SJSA1 (cell line): ENCODE data around the gene AOC1. TPM values are rescaled to one million over a fixed set of nuclear protein-coding genes. Genes with fewer than 3 reads are reported as not detected.

Source experiments
- DNase-seq, 2 experiments: peaks; one replicate each; pipeline ENCODE4 v3.0.0-alpha.2; 2015 to 2020; ENCODE audit warnings: low spot score in 2 of 2, low read depth in 1 of 2
- H3K27ac ChIP-seq: fragments of 250-450 bp; sonication (Bioruptor Pico); 2 replicates; pipeline ENCODE4 v1.5.1; 2020; ENCODE audit warnings: mild to moderate bottlenecking, moderate library complexity
- H3K27me3 ChIP-seq: fragments of 250-450 bp; sonication (Bioruptor Pico); replicated peaks from 2 replicates; pipeline ENCODE4 v1.5.1; 2020; ENCODE audit warnings: mild to moderate bottlenecking, moderate library complexity
- H3K36me3 ChIP-seq: fragments of 250-450 bp; sonication (Bioruptor Pico); 2 replicates; pipeline ENCODE4 v1.5.1; 2020; ENCODE audit warnings: mild to moderate bottlenecking
- H3K4me1 ChIP-seq: fragments of 250-450 bp; sonication (Bioruptor Pico); replicated peaks from 2 replicates; pipeline ENCODE4 v1.6.1; 2021; ENCODE audit warnings: mild to moderate bottlenecking
- H3K4me3 ChIP-seq: fragments of 250-450 bp; sonication (Bioruptor Pico); 2 replicates; pipeline ENCODE4 v1.5.1; 2020; ENCODE audit warnings: mild to moderate bottlenecking
- H3K9me3 ChIP-seq: fragments of 250-450 bp; sonication (Bioruptor Pico); replicated peaks from 2 replicates; pipeline ENCODE4 v1.5.1; 2020; ENCODE audit warnings: mild to moderate bottlenecking
- total RNA-seq: library from RNA; depleted of rRNA; stranded (reverse); fragments of >200 nt; shearing (Covaris generic); gene quantifications from 2 replicates; pipeline ENCODE4 v1.2.3, GENCODE V29; 2014

AOC1 gene
- total RNA-seq, 1 experiment from 2014 or later = not detected

DNA sequence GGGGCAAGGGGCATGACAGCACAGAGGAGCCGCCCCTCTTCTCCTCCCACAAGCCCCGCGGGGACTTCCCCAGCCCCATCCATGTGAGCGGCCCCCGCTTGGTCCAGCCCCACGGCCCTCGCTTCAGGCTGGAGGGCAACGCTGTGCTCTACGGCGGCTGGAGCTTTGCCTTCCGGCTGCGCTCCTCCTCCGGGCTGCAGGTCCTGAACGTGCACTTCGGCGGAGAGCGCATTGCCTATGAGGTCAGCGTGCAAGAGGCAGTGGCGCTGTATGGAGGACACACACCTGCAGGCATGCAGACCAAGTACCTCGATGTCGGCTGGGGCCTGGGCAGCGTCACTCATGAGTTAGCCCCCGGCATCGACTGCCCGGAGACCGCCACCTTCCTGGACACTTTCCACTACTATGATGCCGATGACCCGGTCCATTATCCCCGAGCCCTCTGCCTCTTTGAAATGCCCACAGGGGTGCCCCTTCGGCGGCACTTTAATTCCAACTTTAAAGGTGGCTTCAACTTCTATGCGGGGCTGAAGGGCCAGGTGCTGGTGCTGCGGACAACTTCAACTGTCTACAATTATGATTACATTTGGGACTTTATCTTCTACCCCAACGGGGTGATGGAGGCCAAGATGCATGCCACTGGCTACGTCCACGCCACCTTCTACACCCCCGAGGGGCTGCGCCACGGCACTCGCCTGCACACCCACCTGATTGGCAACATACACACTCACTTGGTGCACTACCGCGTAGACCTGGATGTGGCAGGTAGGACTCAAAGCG, 5.1 kb downstream of the AOC1 start:
- Histone ChIP-seq H3K4me3 (no peak overlapping the region), H3K27ac (no peak overlapping the region), H3K4me1 (no peaks in the 10 kb centered on the region), H3K36me3 (no peaks in the 10 kb centered on the region), H3K9me3 (no peaks in the 10 kb centered on the region), H3K27me3 (peaks cover 11% of the 10 kb centered on the region)
- DNase-seq = peak in 1 of 2 experiments; percentile 40

DNA sequence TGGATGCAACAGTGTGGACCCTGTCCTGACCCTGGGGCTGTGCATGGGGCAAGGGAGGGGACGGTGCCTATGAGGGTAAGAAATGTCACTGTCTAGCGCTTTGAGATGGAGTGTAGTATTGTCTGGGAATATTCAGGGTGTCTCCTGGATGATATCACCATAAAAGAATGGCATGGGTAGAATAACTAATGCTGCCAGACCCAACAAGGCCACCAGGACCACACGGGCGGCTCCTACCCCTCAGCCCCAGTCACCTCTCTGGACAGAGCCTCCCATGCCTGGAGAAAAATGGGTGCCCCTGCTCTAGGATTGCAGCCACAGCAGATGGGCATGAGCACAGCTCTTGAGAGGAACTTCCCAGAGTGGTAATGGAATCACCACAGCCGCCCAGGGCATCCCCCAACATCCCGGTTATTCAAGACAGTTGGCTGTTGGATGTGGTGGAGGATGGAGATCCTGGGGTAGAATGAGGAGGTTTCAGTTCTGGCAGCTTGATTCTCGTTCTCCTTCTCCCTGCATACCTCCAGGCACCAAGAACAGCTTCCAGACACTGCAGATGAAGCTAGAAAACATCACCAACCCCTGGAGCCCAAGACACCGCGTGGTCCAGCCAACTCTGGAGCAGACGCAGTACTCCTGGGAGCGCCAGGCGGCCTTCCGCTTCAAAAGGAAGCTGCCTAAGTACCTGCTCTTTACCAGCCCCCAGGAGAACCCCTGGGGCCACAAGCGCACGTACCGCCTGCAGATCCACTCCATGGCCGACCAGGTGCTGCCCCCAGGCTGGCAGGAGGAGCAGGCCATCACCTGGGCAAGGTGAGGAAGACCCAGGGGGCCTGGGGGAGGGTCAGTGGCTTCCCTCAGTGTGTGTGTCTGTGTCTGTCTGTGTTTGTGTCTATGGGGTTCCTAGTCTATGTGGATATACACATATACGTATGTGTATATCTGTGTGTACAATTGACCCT, 6.2 kb downstream of the AOC1 start:
- no peaks in the 10 kb centered on the region for H3K9me3 ChIP-seq
- no peak overlapping the region for H3K27ac ChIP-seq
- H3K36me3 ChIP-seq = no peaks in the 10 kb centered on the region
- peak in 1 of 2 experiments; percentile 35 for DNase-seq
- no peaks in the 10 kb centered on the region for H3K4me1 ChIP-seq
- peaks cover 5% of the 10 kb centered on the region for H3K27me3 ChIP-seq
- no peak overlapping the region for H3K4me3 ChIP-seq

DNA sequence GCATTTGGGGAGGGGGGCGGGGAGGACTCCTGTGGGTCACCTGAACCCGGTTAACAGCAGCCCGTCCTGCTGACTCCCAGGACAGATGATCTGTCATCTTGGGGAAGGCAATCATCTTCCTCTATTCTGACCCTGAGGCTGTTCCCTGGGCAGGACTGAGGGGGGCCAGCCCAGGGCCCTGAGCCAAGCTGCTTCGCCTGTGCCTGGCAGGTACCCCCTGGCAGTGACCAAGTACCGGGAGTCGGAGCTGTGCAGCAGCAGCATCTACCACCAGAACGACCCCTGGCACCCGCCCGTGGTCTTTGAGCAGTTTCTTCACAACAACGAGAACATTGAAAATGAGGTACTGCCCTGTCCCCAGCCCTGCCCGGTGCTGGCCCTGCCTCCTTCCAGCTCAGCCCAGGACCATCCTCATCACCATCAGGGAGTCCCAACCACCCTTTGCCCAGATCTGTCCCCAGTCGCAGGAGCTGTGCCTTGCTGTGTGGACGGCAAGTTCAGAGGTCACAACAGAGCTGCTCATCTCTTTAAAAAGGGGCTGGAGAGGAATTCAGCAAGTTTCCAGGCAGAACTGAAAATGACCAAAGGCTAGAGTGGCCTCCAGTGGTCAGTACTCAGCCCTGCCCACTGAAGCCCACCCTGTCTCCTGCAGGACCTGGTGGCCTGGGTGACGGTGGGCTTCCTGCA, 8.1 kb downstream of the AOC1 start:
- DNase-seq = peak in 1 of 2 experiments; percentile 27
- H3K27ac ChIP-seq = no peak overlapping the region
- H3K4me1 ChIP-seq = no peaks in the 10 kb centered on the region
- peaks cover 5% of the 10 kb centered on the region for H3K27me3 ChIP-seq
- no peaks in the 10 kb centered on the region for H3K36me3 ChIP-seq
- no peaks in the 10 kb centered on the region for H3K9me3 ChIP-seq
- no peak overlapping the region for H3K4me3 ChIP-seq

DNA sequence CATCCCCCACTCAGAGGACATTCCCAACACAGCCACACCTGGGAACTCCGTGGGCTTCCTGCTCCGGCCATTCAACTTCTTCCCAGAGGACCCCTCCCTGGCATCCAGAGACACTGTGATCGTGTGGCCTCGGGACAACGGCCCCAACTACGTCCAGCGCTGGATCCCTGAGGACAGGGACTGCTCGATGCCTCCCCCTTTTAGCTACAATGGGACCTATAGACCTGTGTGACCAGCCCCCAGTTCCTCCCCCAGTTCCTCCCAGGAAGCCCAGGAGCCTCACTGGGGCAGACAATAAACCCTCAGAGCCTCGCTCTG, 8.6 kb downstream of the AOC1 start:
- Histone ChIP-seq H3K4me3 (no peak overlapping the region), H3K36me3 (no peaks in the 10 kb centered on the region), H3K27ac (no peak overlapping the region), H3K4me1 (no peaks in the 10 kb centered on the region), H3K9me3 (no peaks in the 10 kb centered on the region), H3K27me3 (peaks cover under 1% of the 10 kb centered on the region)
- DNase-seq = peak in 1 of 2 experiments; percentile 8

DNA sequence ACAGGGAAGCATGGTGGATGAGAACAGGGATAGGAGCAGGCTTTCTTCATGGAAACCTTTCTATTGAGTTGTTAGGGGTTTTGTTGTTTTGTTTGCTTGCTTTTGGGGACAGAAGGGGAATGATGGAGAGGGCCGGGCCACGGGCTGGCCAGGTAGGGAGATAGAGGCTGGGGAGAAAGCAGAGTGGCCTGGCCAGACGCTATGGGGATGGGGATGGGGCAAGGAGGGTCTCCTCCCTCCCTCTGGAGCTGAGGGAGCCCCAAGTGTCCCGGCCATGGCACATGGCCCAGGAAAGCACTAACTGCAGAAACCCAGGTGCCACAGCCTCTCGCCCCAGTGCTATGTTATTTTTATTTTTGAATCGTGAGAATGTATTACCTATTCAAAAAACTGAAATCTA, 10.0 kb downstream of the AOC1 start:
- H3K27me3 ChIP-seq = no peaks in the 10 kb centered on the region; the same call in 1 of the 2 replicates
- H3K27ac ChIP-seq = no peak overlapping the region
- no peaks in the 10 kb centered on the region for H3K36me3 ChIP-seq
- no peaks in the 10 kb centered on the region for H3K4me1 ChIP-seq
- no peak for DNase-seq
- H3K4me3 ChIP-seq = no peak overlapping the region
- no peaks in the 10 kb centered on the region for H3K9me3 ChIP-seq

DNA sequence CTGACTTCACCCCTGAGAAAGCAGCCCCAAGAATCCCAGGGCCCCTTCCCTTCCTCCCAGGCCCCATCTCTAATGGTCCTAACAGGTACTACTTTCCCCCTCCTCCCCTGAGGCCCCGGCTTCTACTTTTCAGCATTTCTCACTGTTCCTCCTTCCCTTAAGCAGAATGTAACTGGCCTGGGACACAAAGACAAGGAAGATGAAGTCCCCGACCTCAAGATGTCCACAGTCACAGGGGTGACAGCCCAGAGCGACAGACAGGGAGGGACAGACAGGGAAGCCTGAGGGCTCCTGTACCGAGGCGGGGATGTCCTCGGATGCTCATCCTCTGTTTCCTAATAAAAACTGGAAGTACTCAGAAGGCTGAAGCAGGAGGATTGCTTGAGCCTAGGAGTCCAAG, 11.6 kb downstream of the AOC1 start:
- no peaks in the 10 kb centered on the region; the same call in 1 of the 2 replicates for H3K27me3 ChIP-seq
- H3K4me3 ChIP-seq = no peak overlapping the region
- no peak overlapping the region for H3K27ac ChIP-seq
- H3K36me3 ChIP-seq = no peaks in the 10 kb centered on the region
- H3K4me1 ChIP-seq = no peaks in the 10 kb centered on the region
- H3K9me3 ChIP-seq = no peaks in the 10 kb centered on the region
- DNase-seq = no peak

DNA sequence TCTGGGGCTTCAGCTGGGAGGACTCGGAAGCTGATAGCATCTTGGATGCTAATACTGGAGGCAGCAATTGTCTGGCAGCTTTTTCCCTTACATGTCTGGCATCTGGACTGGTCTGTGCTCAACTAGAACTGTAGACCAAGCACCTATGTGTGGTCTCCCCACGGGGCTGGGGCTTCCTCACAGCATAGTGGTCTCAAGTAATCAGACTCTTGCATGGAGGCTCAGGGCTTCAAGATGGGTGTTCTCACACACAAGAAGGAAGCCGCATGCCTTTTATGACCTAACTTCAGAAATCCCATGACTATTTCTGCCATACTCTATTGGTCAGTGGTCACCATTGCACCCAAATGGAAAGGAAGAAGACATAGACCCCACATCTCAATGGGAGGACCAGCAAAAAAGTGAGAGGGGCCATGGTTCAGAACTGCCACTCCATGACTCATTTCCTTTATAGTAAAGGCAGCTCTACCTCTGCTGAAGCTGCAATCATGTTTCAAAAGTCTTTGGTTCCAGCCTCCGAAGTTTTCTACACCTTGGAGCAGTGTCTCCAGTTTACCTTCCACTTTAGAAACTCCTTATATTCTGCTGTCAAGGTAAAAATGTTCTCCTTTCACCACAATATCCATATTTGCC, 14.7 kb downstream of the AOC1 start:
- Histone ChIP-seq H3K4me3 (no peak overlapping the region), H3K36me3 (no peaks in the 10 kb centered on the region), H3K27me3 (no peaks in the 10 kb centered on the region; the same call in 1 of the 2 replicates), H3K4me1 (no peaks in the 10 kb centered on the region), H3K27ac (no peak overlapping the region), H3K9me3 (no peaks in the 10 kb centered on the region)
- no peak for DNase-seq

DNA sequence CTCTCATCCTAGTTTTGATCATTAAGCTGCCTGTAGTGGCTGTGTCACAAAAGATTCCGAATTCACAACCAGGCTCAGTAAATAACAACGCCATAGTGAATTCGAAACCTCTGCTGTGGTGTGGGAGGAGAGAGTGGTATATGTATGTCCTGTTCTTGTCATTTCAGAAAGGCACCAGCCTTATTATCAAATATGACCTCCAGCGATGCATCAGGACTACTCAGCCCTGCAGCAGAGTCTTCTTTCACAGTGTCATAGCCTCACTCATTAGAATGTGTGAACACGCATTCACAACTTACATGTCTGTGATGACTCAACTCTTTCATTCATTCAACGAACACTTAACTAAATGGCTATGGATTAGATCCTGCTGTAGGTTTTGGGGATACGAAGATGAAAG, 15.3 kb downstream of the AOC1 start:
- Histone ChIP-seq H3K27ac (no peak overlapping the region), H3K4me3 (no peak overlapping the region), H3K9me3 (no peaks in the 10 kb centered on the region), H3K36me3 (no peaks in the 10 kb centered on the region), H3K27me3 (no peaks in the 10 kb centered on the region; the same call in 1 of the 2 replicates), H3K4me1 (no peaks in the 10 kb centered on the region)
- DNase-seq = no peak

DNA sequence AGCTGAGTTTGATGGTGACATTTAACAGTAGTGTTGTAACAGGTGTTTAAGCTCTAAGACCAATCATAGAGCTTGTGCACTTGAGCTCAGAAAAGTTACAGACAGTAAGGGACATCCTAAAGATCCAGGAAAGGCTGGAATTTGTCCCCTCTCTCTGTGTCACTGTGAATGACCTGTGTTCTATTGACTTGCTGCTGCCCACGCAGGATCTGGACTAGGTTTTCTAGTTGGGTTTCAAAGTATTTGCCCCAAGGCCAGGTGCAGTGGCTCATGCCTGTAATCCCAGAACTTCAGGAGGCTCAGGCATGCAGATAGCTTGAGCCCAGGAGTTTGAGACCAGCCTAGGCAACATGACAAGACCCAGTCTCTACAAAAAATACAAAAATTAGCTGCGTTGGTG, 17.1 kb downstream of the AOC1 start:
- H3K27ac ChIP-seq = no peak overlapping the region
- no peak for DNase-seq

DNA sequence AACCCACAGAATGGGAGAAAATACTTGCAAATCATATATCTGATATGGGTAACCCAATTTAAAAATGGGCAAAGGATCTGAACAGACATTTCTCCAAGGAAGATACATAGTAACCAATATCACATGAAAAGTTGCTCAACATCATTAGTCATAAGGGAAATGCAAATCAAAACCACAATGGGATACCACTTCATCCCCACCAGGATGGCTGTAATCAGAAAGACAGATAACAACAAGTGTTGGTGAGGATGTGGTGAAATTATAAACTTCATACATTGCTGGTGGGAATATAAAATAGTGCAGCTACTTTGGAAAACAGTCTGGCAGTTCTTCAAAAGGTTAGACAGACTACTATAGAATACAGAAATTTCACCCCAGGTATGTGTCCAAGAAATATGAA, 19.3 kb downstream of the AOC1 start:
- H3K9me3 ChIP-seq = no peaks in the 10 kb centered on the region
- H3K36me3 ChIP-seq = no peaks in the 10 kb centered on the region
- no peaks in the 10 kb centered on the region; the same call in 1 of the 2 replicates for H3K27me3 ChIP-seq
- H3K4me3 ChIP-seq = no peak overlapping the region
- no peaks in the 10 kb centered on the region for H3K4me1 ChIP-seq
- no peak for DNase-seq
- no peak overlapping the region for H3K27ac ChIP-seq

More for the DNA sequence above, 17.1 kb downstream of the AOC1 start:
- Histone ChIP-seq H3K4me3 (no peak overlapping the region), H3K4me1 (no peaks in the 10 kb centered on the region), H3K9me3 (no peaks in the 10 kb centered on the region), H3K27me3 (no peaks in the 10 kb centered on the region; the same call in 1 of the 2 replicates), H3K36me3 (no peaks in the 10 kb centered on the region)

DNA sequence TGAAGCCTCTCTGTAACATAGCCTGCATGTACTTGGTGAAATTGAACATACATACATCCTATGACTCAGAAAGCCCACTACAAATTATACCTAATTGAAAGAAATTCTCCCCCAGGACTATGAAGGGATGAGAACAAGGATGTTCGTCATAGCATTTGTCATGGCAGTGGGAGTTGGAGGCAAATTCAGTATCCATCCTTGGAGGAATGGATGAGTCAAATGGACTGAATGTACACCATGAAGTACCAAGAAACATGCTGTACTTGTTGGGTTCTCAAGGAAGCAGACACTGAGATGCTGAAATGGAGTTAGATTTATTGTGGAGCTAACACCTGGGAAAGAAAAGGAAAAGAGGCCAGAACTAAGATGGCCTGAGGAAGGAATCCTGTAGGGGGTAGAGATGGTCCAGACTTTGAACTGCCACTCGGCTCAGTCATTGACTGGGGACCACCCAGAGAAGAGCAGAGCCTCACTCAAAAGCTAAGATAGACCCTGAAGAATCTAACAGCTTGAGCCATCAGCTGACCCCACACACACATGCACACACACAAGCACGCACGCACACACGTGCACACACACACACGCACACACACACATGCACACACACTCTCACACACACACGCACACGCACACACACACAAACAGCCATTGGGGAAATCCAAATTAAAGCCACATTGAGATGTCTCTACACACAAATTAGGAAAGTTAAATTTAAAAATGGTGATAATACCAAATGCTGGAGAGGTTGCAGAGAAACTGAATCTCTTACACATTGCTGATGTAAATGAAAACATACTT, 22.3 kb downstream of the AOC1 start:
- Histone ChIP-seq H3K4me1 (no peaks in the 10 kb centered on the region), H3K4me3 (no peak overlapping the region), H3K27me3 (no peaks in the 10 kb centered on the region), H3K27ac (no peak overlapping the region), H3K9me3 (no peaks in the 10 kb centered on the region), H3K36me3 (no peaks in the 10 kb centered on the region)
- no peak for DNase-seq

DNA sequence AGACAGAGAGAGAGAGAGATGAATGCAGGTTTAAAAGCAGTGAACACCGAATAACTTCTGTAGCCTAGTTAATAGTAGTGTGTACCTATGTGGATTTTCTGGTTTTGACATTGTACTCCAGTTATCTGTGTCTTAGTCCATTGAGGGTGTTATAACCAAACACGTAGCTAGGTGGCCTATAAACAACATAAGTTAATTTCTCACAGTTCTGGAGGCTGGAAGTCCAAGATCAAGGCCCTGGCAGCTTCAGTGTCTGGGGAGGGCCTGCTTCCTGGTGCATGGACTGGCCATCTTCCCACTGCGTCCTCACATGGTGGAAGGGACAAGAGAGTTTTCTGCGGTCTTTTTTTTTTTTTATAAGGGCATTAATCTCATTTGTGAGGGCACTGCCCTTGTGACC, 23.5 kb downstream of the AOC1 start:
- Histone ChIP-seq H3K4me3 (no peak overlapping the region), H3K27me3 (no peaks in the 10 kb centered on the region), H3K4me1 (no peaks in the 10 kb centered on the region), H3K9me3 (no peaks in the 10 kb centered on the region), H3K27ac (no peak overlapping the region), H3K36me3 (no peaks in the 10 kb centered on the region)
- DNase-seq = no peak
